Measurements from ENCODE around the gene SET. TPM values are rescaled to one million over a fixed set of nuclear protein-coding genes. Genes with fewer than 3 reads are reported as not detected.

The SET gene
- total and polyA plus RNA-seq, 2 of the 13 experiments (the other 11 are each of a cell fraction or from before 2014, with no cell fraction given) = 94.2 to 611 TPM

- TF ChIP-seq HNRNPLL (IDR thresholded peaks at IDR 0.05; ENCODE audit: low read depth, low read length, poor library complexity, severe bottlenecking) (peak; percentile 40), BORCS8-MEF2B (CRISPR knock-in tag; IDR thresholded peaks at IDR 0.05) (peak; percentile 54; the same call in 1 of the 2 replicates), ZNF350 (CRISPR knock-in tag; IDR thresholded peaks at IDR 0.05; ENCODE audit: borderline replicate concordance, low read depth) (0 out of 2 replicates have a peak, but pooled peaks have one; percentile 22), LCORL (IDR thresholded peaks at IDR 0.05) (no peak), LCORL (CRISPR knock-in tag; IDR thresholded peaks at IDR 0.05) (peak; percentile 85), ZMYM2 (CRISPR knock-in tag; IDR thresholded peaks at IDR 0.05) (no peak), ZNF678 (CRISPR knock-in tag; IDR thresholded peaks at IDR 0.05) (0 out of 2 replicates have a peak, but pooled peaks have one; percentile 32), SYNCRIP (IDR thresholded peaks at IDR 0.05; ENCODE audit: insufficient read depth, low read depth, low read length) (no peak), ZKSCAN8 (CRISPR knock-in tag; IDR thresholded peaks at IDR 0.05; ENCODE audit: borderline replicate concordance) (no peak), KLF16 (CRISPR knock-in tag; IDR thresholded peaks at IDR 0.05) (peak in 1 of 2 experiments; percentile 37; a peak in 1 of 4 replicates), SRSF1 (optimal IDR thresholded peaks at IDR 0.05; ENCODE audit: low read depth, low read length) (no peak), ATF3 (CRISPR knock-in tag; IDR thresholded peaks at IDR 0.05) (no peak), STAG1 (CRISPR knock-in tag; IDR thresholded peaks at IDR 0.05) (peak; percentile 49), DZIP1 (CRISPR knock-in tag; IDR thresholded peaks at IDR 0.05) (no peak), REPIN1 (CRISPR knock-in tag; IDR thresholded peaks at IDR 0.05; ENCODE audit: borderline replicate concordance, low read depth) (peak; percentile 62; the same call in 1 of the 2 replicates), ZNF713 (CRISPR knock-in tag; IDR thresholded peaks at IDR 0.05) (peak; percentile 39; the same call in 1 of the 2 replicates), HNRNPH1 (optimal IDR thresholded peaks at IDR 0.05; ENCODE audit: low read depth, low read length) (no peak), ZNF572 (CRISPR knock-in tag; IDR thresholded peaks at IDR 0.05) (no peak), ZGPAT (CRISPR knock-in tag; IDR thresholded peaks at IDR 0.05) (peak; percentile 58), TGIF2 (CRISPR knock-in tag; IDR thresholded peaks at IDR 0.05) (peak; percentile 76; the same call in 1 of the 2 replicates), ZNF747 (CRISPR knock-in tag; IDR thresholded peaks at IDR 0.05; ENCODE audit: borderline replicate concordance) (peak; percentile 69; the same call in 1 of the 2 replicates), FOXC1 (CRISPR knock-in tag; IDR thresholded peaks at IDR 0.05; ENCODE audit: borderline replicate concordance) (0 out of 2 replicates have a peak, but pooled peaks have one; percentile 34), NR2F1 (CRISPR knock-in tag; IDR thresholded peaks at IDR 0.05) (no peak), SKI (IDR thresholded peaks at IDR 0.05; ENCODE audit: partially characterized antibody) (peak; percentile 61), ZNF430 (CRISPR knock-in tag; IDR thresholded peaks at IDR 0.05) (peak; percentile 76), NONO (IDR thresholded peaks at IDR 0.05) (no peak), NONO (CRISPR knock-in tag; conservative IDR thresholded peaks at IDR 0.05) (no peak; the same call in 1 of the 2 replicates), FOXA1 (IDR thresholded peaks at IDR 0.05) (no peak), FOXA1 (CRISPR knock-in tag; IDR thresholded peaks at IDR 0.05) (no peak)
Observed at GRCh38 chr9:128702445-128702948, 13.5 kb downstream of the SET start, which contains the start of gene PKN3 (continued).
